K562 (cell line): ENCODE results near the gene CMIP. TPM values are rescaled to one million over a fixed set of nuclear protein-coding genes. Genes with fewer than 3 reads are reported as not detected.

Source experiments
- HDAC8 ChIP-seq: fragments of 450-650 bp; IDR thresholded peaks from 2 replicates; pipeline ENCODE4 v1.6.1; 2016; ENCODE audit warnings: mild to moderate bottlenecking, missing genetic modification characterization, moderate library complexity, missing compliant biosample characterization
- KDM1A ChIP-seq, 2 experiments: fragments of 450-650 bp; IDR thresholded peaks; 2 replicates each; pipeline ENCODE4 v1.6.1; 2016; ENCODE audit warnings: mild to moderate bottlenecking in 2 of 2
- NR1H2 ChIP-seq: sonication (generic); formaldehyde crosslinking; IDR thresholded peaks from 2 replicates; pipeline ENCODE4 v1.4.0; 2020; ENCODE audit warnings: mild to moderate bottlenecking, missing genetic modification reagents
- NR4A1 ChIP-seq, 2 experiments: fragments of 250-450 bp in 1 of 2; fragments of 450-650 bp in 1 of 2; sonication (Bioruptor Pico) in 1 of 2; IDR thresholded peaks; 2 replicates each; pipeline versions ENCODE4 v1.4.0 to v1.6.1; 2016 to 2020; ENCODE audit warnings: mild to moderate bottlenecking in 2 of 2, missing compliant biosample characterization in 1 of 2, missing genetic modification characterization in 1 of 2, moderate library complexity in 1 of 2
- PRMT5 ChIP-seq: sonication (generic); formaldehyde crosslinking; IDR thresholded peaks from 2 replicates; pipeline ENCODE4 v1.5.0; 2020; ENCODE audit warnings: missing genetic modification reagents
- PURB ChIP-seq: sonication (generic); formaldehyde crosslinking; IDR thresholded peaks from 2 replicates; pipeline ENCODE4 v1.9.0; 2021; ENCODE audit warnings: low read depth, mild to moderate bottlenecking, missing genetic modification reagents
- RBM34 ChIP-seq: fragments of 200-400 bp; formaldehyde crosslinking; IDR thresholded peaks from 2 replicates; pipeline ENCODE4 v1.6.1; 2018; ENCODE audit warnings: low read length, borderline replicate concordance; ENCODE audit not compliant: insufficient read depth
- RBM39 ChIP-seq: fragments of 200-400 bp; formaldehyde crosslinking; optimal IDR thresholded peaks from 2 replicates; pipeline ENCODE3; 2018; ENCODE audit warnings: low read depth, low read length
- SRSF9 ChIP-seq: fragments of 200-400 bp; formaldehyde crosslinking; IDR thresholded peaks from 2 replicates; pipeline ENCODE4 v1.6.1; 2017; ENCODE audit warnings: low read depth, low read length, borderline replicate concordance
- ZMIZ1 ChIP-seq, 2 experiments: fragments of 150-350 bp in 1 of 2; IDR thresholded peaks; 2 replicates each; pipeline ENCODE4 v1.6.1; 2012 to 2016; ENCODE audit warnings: low read depth in 2 of 2, low read length in 2 of 2, mild to moderate bottlenecking in 1 of 2, moderate library complexity in 1 of 2
- ZNF24 ChIP-seq: fragments of 450-650 bp; IDR thresholded peaks from 2 replicates; pipeline ENCODE4 v1.6.1; 2016
- polyA plus RNA-seq, 8 experiments: library from polyadenylated mRNA; depleted of rRNA in 4 of 8; stranded (reverse) in 5 of 8; unstranded in 3 of 8; fragments of >200 nt; fragmentation: Nextera tagmentation in 2 of 8; fragmentation: Illumina TruSeq in 1 of 8; extraction: Ambion mirVana in 2 of 8; extraction: Trizol in 1 of 8; gene quantifications; 2 replicates each; pipeline versions ENCODE4 v1.2.1 to v1.2.3, GENCODE V29; 2011 to 2014; ENCODE audit warnings: inconsistent platforms in 1 of 8, missing spikeins in 1 of 8
- total RNA-seq, 7 experiments: library from RNA; depleted of rRNA in 6 of 7; stranded (reverse); fragments of >200 nt in 6 of 7; fragmentation: Illumina TruSeq in 2 of 7; extraction: Trizol in 2 of 7; gene quantifications; 2 replicates each; pipeline versions ENCODE4 v1.2.1 to v1.2.3, GENCODE V29; 2011 to 2021; ENCODE audit warnings: low replicate concordance in 1 of 7
- TF ChIP-seq, protein P1 (sequence below), 2 experiments: IDR thresholded peaks; 2 replicates each; pipeline ENCODE4 v1.6.1; 2012; ENCODE audit warnings: improper control_type of control experiment in 2 of 2, low read depth in 2 of 2, low read length in 2 of 2, borderline replicate concordance in 1 of 2

CMIP gene
- total and polyA plus RNA-seq, 9 of the 15 experiments (the other 6 are each of a cell fraction or from before 2014, with no cell fraction given) = 0.94 to 82.5 (median 10.3) TPM

GRCh38 chr16:81527477-81528178 is 83.0 kb downstream of the CMIP start (continued):
- no peak for TF ChIP-seq ZMIZ1 (IDR thresholded peaks at IDR 0.05; ENCODE audit: low read depth in 2 of 2, low read length in 2 of 2)
- no peak for TF ChIP-seq HDAC8 (tag)
- no peak for TF ChIP-seq SRSF9
- no peak for TF ChIP-seq PURB
- no peak for TF ChIP-seq ZNF24
- TF ChIP-seq, protein P1, sequence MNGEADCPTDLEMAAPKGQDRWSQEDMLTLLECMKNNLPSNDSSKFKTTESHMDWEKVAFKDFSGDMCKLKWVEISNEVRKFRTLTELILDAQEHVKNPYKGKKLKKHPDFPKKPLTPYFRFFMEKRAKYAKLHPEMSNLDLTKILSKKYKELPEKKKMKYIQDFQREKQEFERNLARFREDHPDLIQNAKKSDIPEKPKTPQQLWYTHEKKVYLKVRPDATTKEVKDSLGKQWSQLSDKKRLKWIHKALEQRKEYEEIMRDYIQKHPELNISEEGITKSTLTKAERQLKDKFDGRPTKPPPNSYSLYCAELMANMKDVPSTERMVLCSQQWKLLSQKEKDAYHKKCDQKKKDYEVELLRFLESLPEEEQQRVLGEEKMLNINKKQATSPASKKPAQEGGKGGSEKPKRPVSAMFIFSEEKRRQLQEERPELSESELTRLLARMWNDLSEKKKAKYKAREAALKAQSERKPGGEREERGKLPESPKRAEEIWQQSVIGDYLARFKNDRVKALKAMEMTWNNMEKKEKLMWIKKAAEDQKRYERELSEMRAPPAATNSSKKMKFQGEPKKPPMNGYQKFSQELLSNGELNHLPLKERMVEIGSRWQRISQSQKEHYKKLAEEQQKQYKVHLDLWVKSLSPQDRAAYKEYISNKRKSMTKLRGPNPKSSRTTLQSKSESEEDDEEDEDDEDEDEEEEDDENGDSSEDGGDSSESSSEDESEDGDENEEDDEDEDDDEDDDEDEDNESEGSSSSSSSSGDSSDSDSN (IDR thresholded peaks at IDR 0.05; ENCODE audit: borderline replicate concordance in 1 of 2, low read depth in 2 of 2, low read length in 2 of 2) = no peak
- no peak for TF ChIP-seq KDM1A (IDR thresholded peaks at IDR 0.05)
- TF ChIP-seq NR4A1 (CRISPR knock-in tag; IDR thresholded peaks at IDR 0.05) = no peak
- TF ChIP-seq NR4A1 (tag; IDR thresholded peaks at IDR 0.05) = no peak
- no peak for TF ChIP-seq PRMT5 (CRISPR knock-in tag)
- TF ChIP-seq RBM34 = no peak
- no peak for TF ChIP-seq NR1H2 (CRISPR knock-in tag)
- no peak for TF ChIP-seq RBM39
